Stomach smooth muscle (tissue), 2 donors: ENCODE results near the gene IL15.

Experiments
- H3K27ac ChIP-seq: one replicate; pipeline ENCODE4 v1.7.0; 2013; ENCODE audit warnings: mild to moderate bottlenecking, low read length, inconsistent platforms
- H3K27me3 ChIP-seq, 2 donors: one replicate each; pipeline ENCODE4 v1.7.0; 2013; ENCODE audit warnings: low read length in 2 of 2; ENCODE audit not compliant: insufficient read depth in 2 of 2, control insufficient read depth in 1 of 2
- H3K36me3 ChIP-seq, 2 donors: one replicate each; pipeline ENCODE4 v1.7.0; 2013; ENCODE audit warnings: low read length in 2 of 2; ENCODE audit not compliant: control insufficient read depth in 2 of 2, insufficient read depth in 2 of 2
- H3K4me1 ChIP-seq: one replicate; pipeline ENCODE4 v1.7.0; 2013; ENCODE audit warnings: low read length; ENCODE audit not compliant: control insufficient read depth, insufficient read depth
- H3K4me3 ChIP-seq, 2 donors: one replicate each; pipeline ENCODE4 v1.7.0; 2013; ENCODE audit warnings: low read length in 2 of 2
- H3K9ac ChIP-seq, 2 donors: one replicate each; pipeline ENCODE4 v1.7.0; 2013; ENCODE audit warnings: low read length in 2 of 2, mild to moderate bottlenecking in 1 of 2
- H3K9me3 ChIP-seq, 2 donors: one replicate each; pipeline ENCODE4 v1.7.0; 2013; ENCODE audit warnings: low read length in 2 of 2; ENCODE audit not compliant: control insufficient read depth in 2 of 2
- donor health status: healthy.
- donor health status: Pancreatic carcinoma.

The IL15 gene

DNA sequence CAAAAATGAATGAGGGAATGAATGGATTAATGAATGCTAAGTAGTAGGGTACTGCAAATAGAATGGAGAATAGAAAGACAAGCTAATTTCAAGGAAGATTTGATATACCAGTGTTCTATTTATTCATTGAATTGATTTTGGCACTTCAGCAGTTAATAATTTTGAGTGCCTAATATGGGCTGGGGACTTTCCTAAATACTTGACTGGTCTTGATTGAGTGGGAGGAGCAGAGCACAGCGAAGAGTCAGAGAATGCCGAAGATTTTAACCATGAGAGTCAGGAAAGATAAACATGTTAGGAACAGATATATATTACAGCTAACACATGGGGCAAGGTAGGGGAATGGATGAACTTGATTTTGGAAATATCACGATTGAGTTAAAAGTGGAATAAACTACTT lies 10.6 kb downstream of the IL15 start:
- no peaks in the 10 kb centered on the region for H3K27me3 ChIP-seq
- no peak overlapping the region for H3K4me3 ChIP-seq
- H3K27ac ChIP-seq = no peak overlapping the region
- H3K9ac ChIP-seq = no peak overlapping the region
- no peaks in the 10 kb centered on the region for H3K9me3 ChIP-seq
- H3K4me1 ChIP-seq = no peaks in the 10 kb centered on the region
- no peaks in the 10 kb centered on the region for H3K36me3 ChIP-seq

DNA sequence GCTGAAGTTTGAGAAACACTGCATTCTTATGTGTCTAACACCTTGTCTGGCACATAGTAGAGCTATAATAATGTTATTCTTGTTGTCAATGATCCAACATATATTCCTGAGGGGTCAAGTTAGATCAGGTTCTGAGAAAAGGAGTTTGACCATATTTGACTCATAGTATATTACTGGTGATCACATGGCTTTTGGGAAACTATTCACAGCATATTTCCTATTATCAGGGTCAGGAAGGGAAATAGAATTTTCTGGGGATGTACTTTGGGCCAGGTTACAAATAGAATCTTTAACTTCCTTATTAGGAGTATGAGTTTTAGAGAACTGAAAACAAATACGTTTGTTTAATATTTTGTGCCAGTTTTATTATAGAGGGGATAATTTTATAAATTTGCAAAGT lies 11.6 kb downstream of the IL15 start:
- Histone ChIP-seq H3K27me3 (no peaks in the 10 kb centered on the region), H3K27ac (no peak overlapping the region), H3K9me3 (no peaks in the 10 kb centered on the region), H3K4me1 (no peaks in the 10 kb centered on the region), H3K4me3 (no peak overlapping the region), H3K36me3 (no peaks in the 10 kb centered on the region), H3K9ac (no peak overlapping the region)

- Histone ChIP-seq H3K4me1 (no peaks in the 10 kb centered on the region), H3K27ac (no peak overlapping the region), H3K9ac (no peak overlapping the region), H3K27me3 (no peaks in the 10 kb centered on the region), H3K4me3 (no peak overlapping the region), H3K36me3 (no peaks in the 10 kb centered on the region), H3K9me3 (no peaks in the 10 kb centered on the region)
Measured at GRCh38 chr4:141652161-141652778, 15.9 kb downstream of the IL15 start.

DNA sequence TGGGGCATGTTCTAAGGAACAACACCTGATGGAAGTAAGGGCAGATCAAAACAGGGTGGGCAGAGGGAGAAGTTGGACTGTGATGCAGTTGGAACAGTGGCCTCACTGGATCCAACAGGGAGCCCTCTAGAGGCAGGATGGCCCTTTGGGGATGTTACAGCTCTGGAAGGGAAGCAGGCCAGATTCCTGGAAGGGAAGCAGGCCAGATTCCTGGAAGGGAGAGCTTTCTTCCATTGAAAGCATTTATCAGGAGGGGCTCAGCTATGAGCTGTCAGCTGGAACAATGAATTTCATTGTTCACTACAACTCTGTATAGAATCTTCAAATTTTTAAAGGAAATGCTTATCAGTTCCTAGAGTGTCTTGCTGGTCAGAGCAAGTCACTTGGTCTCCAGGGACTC lies 17.7 kb downstream of the IL15 start:
- no peak overlapping the region for H3K27ac ChIP-seq

DNA sequence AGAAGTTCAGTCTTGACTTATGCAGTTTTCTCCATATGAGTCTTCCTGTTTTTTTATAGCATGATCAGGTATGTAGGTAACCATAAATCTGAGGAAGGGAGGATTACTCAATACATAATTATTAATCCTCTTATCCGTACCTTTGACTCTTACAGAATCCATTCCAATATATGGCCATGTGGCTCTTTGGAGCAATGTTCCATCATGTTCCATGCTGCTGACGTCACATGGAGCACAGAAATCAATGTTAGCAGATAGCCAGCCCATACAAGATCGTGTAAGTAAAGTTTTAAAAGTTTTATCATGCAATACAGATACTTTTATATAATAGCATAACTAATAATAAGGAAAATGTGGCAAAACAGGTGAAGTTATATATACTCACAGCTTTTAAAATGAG lies 19.6 kb downstream of the IL15 start:
- no peak overlapping the region for H3K4me3 ChIP-seq
- no peaks in the 10 kb centered on the region for H3K9me3 ChIP-seq

More for the DNA sequence above, 17.7 kb downstream of the IL15 start:
- Histone ChIP-seq H3K36me3 (no peaks in the 10 kb centered on the region), H3K9ac (no peak overlapping the region), H3K27me3 (no peaks in the 10 kb centered on the region), H3K4me1 (no peaks in the 10 kb centered on the region), H3K4me3 (no peak overlapping the region), H3K9me3 (no peaks in the 10 kb centered on the region)

DNA sequence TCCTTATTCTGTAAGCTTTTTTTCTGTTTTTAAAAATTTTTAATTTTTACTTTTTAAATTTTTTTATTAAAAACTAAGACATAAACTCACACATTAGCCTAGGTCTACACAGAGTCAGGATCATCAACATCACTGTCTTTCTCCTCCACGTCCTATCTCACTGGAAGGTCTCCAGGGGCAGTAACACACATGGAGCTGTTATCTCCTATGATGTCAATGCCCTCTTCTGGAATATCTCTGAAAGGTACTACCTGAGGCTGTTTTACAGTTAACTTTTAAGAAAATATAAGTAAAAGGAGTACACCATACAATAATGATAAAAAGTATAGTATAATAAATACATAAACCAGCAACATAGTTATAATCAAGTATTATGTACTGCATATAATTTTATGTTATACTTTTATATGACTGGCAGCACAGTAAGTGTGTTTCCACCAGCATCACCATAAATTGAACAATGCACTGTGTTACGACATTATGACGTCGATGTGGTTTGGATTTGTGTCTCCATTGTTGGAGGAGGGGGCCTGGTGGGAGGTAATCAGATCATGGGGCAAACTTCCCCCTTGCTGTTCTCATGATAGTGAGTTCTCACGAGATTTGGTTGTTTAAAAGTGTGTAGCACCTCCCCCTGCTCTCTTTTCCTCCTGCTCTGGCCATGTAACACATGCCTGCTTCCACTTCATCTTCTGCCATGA lies 21.3 kb downstream of the IL15 start:
- no peak overlapping the region for H3K27ac ChIP-seq
- H3K4me3 ChIP-seq = no peak overlapping the region
- no peaks in the 10 kb centered on the region for H3K36me3 ChIP-seq
- H3K27me3 ChIP-seq = no peaks in the 10 kb centered on the region
- H3K9me3 ChIP-seq = no peaks in the 10 kb centered on the region
- no peak overlapping the region for H3K9ac ChIP-seq
- no peaks in the 10 kb centered on the region for H3K4me1 ChIP-seq

More for the DNA sequence above, 19.6 kb downstream of the IL15 start:
- Histone ChIP-seq H3K36me3 (no peaks in the 10 kb centered on the region), H3K27ac (no peak overlapping the region), H3K4me1 (no peaks in the 10 kb centered on the region), H3K27me3 (no peaks in the 10 kb centered on the region), H3K9ac (no peak overlapping the region)

- H3K36me3 ChIP-seq = no peaks in the 10 kb centered on the region
- H3K27ac ChIP-seq = no peak overlapping the region
- H3K9ac ChIP-seq = no peak overlapping the region
- H3K9me3 ChIP-seq = no peaks in the 10 kb centered on the region
- no peaks in the 10 kb centered on the region for H3K27me3 ChIP-seq
- no peak overlapping the region for H3K4me3 ChIP-seq
- no peaks in the 10 kb centered on the region for H3K4me1 ChIP-seq
Measured at GRCh38 chr4:141658309-141658708, 21.9 kb downstream of the IL15 start.

GRCh38 chr4:141659539-141659938 lies 23.2 kb downstream of the IL15 start:
- Histone ChIP-seq H3K36me3 (no peaks in the 10 kb centered on the region), H3K27ac (no peak overlapping the region), H3K4me3 (no peak overlapping the region), H3K9ac (no peak overlapping the region), H3K9me3 (no peaks in the 10 kb centered on the region), H3K4me1 (no peaks in the 10 kb centered on the region), H3K27me3 (no peaks in the 10 kb centered on the region)

- no peak overlapping the region for H3K4me3 ChIP-seq
- H3K9me3 ChIP-seq = no peaks in the 10 kb centered on the region
- H3K9ac ChIP-seq = no peak overlapping the region
- H3K36me3 ChIP-seq = no peaks in the 10 kb centered on the region
- no peaks in the 10 kb centered on the region for H3K4me1 ChIP-seq
- no peaks in the 10 kb centered on the region for H3K27me3 ChIP-seq
- H3K27ac ChIP-seq = no peak overlapping the region
Measured at GRCh38 chr4:141660880-141661279, 24.5 kb downstream of the IL15 start.

DNA sequence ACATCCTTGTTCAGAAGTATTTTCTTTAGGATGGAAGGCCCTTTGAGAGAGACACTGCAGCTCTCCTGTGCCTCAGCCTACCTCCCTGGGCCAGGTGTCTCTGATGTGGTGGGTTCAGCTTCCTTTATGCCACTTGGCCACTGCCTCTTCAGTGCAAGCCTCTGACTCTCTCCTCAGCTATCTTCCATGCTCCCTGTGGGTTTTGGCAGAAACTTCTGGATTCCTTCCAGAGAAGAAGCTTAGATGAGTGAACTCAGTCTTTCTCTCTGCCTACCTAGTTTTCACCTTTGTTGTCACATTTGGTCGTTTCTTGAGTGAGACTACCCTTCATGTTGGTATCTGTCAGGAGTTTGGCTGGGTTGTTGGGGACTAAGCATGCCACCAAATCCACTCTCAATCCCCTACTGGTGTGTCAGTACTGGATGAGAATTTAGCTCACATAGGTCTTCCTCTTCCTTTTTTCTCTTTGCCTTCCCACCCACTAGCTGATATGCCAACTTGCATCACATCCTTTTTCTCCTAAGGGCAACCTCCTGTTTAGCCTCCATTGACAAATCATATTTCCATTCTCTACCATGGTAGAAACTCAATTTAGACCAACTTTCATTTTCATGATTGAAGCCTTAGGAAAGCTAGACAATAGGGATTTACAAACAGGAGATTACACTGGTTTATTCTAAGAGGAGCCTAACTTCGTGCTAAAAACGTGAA lies 32.0 kb downstream of the IL15 start:
- H3K4me3 ChIP-seq = no peak overlapping the region
- no peak overlapping the region for H3K9ac ChIP-seq
- H3K27me3 ChIP-seq = no peaks in the 10 kb centered on the region
- no peaks in the 10 kb centered on the region for H3K4me1 ChIP-seq
- H3K36me3 ChIP-seq = no peaks in the 10 kb centered on the region
- H3K27ac ChIP-seq = no peak overlapping the region
- no peaks in the 10 kb centered on the region for H3K9me3 ChIP-seq

DNA sequence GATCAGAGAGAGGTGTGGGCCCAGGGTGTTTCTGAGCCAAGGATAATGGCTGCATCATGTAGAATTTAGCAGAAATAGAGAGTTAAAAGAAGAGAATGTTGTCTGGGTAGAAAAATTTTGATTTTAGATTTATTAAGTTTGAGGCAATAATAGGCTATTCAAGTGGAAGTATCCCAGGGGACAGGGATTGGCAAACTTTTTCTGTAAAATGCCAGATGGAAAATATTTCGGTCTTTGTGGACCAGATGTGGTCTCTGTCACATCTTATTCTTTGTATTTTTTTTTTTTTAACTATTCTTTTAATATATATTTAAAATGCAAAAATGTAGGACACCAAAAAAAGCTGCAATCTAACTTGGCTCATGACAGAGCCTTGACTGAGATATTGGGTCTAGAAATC lies 33.1 kb downstream of the IL15 start:
- Histone ChIP-seq H3K36me3 (no peaks in the 10 kb centered on the region), H3K4me1 (no peaks in the 10 kb centered on the region), H3K9me3 (no peaks in the 10 kb centered on the region), H3K27ac (no peak overlapping the region), H3K27me3 (no peaks in the 10 kb centered on the region), H3K9ac (no peak overlapping the region), H3K4me3 (no peak overlapping the region)
